Measurements from ENCODE around the gene IFTAP. TPM values are rescaled to one million over a fixed set of nuclear protein-coding genes. Genes with fewer than 3 reads are reported as not detected.
"Not testable (repeated sequence)": the region's sequence is repeated elsewhere in the genome, so short reads cannot be mapped to it uniquely, and the experiment has no call there.

The IFTAP gene
- total and polyA plus RNA-seq, 9 donors = 16.4 to 42.0 (median 25.5) TPM

DNA sequence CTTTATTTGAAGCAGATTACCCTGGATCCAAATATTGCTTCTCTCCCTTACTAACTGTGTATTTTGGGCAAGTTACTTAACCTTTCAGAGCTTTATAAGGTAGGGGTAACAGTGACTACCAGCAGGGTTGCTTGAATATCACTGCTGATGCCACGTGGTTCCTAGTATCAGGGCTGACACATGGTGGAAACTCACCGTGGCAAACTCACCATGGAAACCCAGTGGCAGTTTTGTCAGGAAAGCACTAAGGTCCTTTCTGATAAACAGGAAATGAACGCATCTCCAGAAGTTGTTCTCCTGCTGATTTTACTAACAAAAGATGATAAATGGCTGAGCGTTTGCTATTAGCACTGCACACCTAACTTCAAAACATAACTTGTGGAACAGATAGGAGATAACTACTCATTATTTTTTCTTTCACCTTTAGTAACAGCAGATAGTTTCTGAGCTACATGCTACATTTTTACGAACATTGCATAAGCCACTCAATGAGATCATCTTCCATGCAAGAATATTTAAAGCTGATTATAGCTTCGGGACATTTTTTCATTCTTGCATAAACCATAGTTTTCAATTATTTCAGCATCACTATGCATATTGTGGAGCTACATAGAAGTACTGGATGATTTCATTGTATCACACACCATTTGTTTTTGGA lies 63.4 kb downstream of the IFTAP start:
- H3K9me3 ChIP-seq = no peaks in the 10 kb centered on the region
- 78 to 83% (median 78%) methylated on average over 6 of the region's 6 CpGs for WGBS, 3 donors
- no peak overlapping the region for H3K4me3 ChIP-seq
- H3K27me3 ChIP-seq = no peaks in the 10 kb centered on the region
- no peak overlapping the region for H3K27ac ChIP-seq
- no peaks in the 10 kb centered on the region for H3K4me1 ChIP-seq (ENCODE audit: insufficient read depth)
- intact Hi-C loops (cut with DNase I) = no loop called here
- DNase-seq = no peak
- no peaks in the 10 kb centered on the region for H3K36me3 ChIP-seq
- TF ChIP-seq EP300 (IDR thresholded peaks at IDR 0.05) (no peak), POLR2A (IDR thresholded peaks at IDR 0.05) (no peak)
- TF ChIP-seq, protein P1, sequence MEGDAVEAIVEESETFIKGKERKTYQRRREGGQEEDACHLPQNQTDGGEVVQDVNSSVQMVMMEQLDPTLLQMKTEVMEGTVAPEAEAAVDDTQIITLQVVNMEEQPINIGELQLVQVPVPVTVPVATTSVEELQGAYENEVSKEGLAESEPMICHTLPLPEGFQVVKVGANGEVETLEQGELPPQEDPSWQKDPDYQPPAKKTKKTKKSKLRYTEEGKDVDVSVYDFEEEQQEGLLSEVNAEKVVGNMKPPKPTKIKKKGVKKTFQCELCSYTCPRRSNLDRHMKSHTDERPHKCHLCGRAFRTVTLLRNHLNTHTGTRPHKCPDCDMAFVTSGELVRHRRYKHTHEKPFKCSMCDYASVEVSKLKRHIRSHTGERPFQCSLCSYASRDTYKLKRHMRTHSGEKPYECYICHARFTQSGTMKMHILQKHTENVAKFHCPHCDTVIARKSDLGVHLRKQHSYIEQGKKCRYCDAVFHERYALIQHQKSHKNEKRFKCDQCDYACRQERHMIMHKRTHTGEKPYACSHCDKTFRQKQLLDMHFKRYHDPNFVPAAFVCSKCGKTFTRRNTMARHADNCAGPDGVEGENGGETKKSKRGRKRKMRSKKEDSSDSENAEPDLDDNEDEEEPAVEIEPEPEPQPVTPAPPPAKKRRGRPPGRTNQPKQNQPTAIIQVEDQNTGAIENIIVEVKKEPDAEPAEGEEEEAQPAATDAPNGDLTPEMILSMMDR (IDR thresholded peaks at IDR 0.05) = no peak

DNA sequence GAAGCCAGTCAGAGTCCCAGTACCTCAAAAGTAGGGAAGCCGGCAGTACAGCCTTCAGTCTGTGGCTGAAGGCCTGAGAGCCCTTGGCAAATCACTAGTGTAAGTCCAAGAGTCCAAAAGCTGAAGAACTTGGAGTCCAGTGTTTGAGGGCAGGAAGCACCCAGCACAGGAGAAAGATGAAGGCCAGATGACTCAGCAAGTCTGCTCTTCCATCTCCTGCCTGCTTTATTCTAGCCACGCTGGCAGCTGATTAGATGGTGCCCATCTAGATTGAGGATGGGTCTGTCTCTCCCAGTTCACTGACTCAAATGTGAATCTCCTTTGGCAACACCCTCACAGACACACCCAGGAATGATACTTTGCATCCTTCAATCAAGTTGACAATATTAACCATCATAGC lies 67.1 kb downstream of the IFTAP start:
- not testable (repeated sequence) for H3K27me3 ChIP-seq; H3K36me3 ChIP-seq; H3K4me1 ChIP-seq (ENCODE audit: insufficient read depth); H3K4me3 ChIP-seq; H3K27ac ChIP-seq; H3K9me3 ChIP-seq; DNase-seq
- intact Hi-C loops (cut with DNase I) = loop anchor here in 2 of 4 donors (10.0 kb wide), 1 partner anchor 97 kb away; the partner anchor contains the start of gene RAG1 (in 2 of the 2)
- WGBS, 3 donors = 87 to 96% (median 94%) methylated on average over 2 of the region's 2 CpGs

DNA sequence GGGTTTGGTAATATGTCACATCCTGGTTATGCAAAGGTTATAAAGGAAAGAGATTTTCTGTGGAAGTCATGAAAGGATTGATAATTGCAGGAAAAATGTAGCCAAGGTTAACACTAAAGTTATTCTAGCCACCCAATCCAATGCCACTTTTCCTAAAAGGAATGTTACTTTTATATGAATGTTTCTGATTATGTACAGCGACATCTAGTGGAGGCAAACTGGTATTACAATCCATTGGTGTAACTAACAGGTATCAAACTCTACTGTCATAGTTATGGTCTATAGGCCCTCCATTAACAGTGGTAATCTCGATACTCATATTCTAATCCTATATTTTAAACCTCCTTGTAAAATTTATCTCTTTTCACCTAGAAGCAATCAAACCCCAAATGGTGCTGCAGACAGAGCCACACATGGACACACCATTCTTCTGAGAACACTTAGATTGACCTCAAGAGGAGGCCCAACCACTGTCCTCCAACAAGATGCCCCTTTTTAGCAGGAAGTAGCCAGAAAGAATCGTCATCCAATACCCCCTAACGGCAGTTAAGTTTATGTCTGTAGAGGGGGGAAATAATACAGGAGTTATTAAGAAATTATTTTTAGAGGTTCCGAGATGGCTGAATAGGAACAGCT lies 78.6 kb downstream of the IFTAP start:
- Histone ChIP-seq H3K4me1 (ENCODE audit: insufficient read depth) (no peaks in the 10 kb centered on the region), H3K4me3 (no peak overlapping the region), H3K27ac (no peak overlapping the region), H3K9me3 (no peaks in the 10 kb centered on the region), H3K27me3 (no peaks in the 10 kb centered on the region), H3K36me3 (no peaks in the 10 kb centered on the region)
- no peak for TF ChIP-seq POLR2A (IDR thresholded peaks at IDR 0.05)
- TF ChIP-seq EP300 (IDR thresholded peaks at IDR 0.05) = no peak
- TF ChIP-seq, protein P1 (IDR thresholded peaks at IDR 0.05) = peak; percentile 22 to 44 (median 30)
- no peak for DNase-seq
- WGBS, 3 donors = 68 to 73% (median 69%) methylated on average over 5 of the region's 5 CpGs
- intact Hi-C loops (cut with DNase I) = loop anchor here in 1 of 4 donors (5.0 kb wide), 1 partner anchor 111 kb away; no protein-coding TSS in a partner anchor

DNA sequence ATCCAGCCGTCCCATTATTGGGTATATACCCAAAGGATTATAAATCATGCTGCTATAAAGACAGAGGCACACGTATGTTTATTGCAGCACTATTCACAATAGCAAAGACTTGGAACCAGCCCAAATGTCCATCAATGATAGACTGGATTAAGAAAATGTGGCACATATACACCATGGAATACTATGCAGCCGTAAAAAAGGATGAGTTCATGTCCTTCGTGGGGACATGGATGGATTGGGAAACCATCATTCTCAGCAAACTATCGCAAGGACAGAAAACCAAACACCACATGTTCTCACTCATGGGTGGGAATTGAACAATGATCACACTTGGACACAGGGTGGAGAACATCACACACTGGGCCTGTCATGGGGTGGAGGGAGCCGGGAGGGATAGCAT lies 85.2 kb downstream of the IFTAP start:
- DNase-seq; H3K4me3 ChIP-seq; intact Hi-C loops (cut with DNase I); H3K27ac ChIP-seq; H3K36me3 ChIP-seq; H3K4me1 ChIP-seq (ENCODE audit: insufficient read depth); H3K9me3 ChIP-seq; H3K27me3 ChIP-seq: not testable (repeated sequence)
- 89 to 94% (median 90%) methylated on average over 6 of the region's 6 CpGs for WGBS, 3 donors

DNA sequence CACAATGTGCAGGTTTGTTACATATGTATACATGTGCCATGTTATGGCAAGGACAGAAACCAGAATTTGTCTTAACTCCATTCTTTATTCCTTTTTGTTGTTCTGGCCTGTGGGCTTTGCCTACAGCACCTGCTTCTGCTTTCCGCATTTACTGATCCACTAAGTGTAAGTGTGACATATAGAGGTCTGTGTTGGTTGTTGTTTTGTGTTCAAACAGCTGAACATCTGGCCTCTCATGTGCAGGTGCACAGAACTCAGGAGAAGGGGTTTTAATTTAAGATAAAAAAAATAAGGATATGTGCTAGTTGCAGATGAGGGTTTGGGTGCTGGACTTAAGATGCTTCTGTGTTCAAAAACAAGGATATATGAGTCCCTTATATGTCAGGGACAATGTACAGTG lies 89.5 kb downstream of the IFTAP start:
- no peaks in the 10 kb centered on the region for H3K27me3 ChIP-seq
- H3K9me3 ChIP-seq = no peaks in the 10 kb centered on the region
- no peak overlapping the region for H3K4me3 ChIP-seq
- intact Hi-C loops (cut with DNase I) = no loop called here
- WGBS, 3 donors = 90 to 93% (median 92%) methylated on average over 1 of the region's 1 CpG
- H3K4me1 ChIP-seq (ENCODE audit: insufficient read depth) = no peaks in the 10 kb centered on the region
- H3K27ac ChIP-seq = no peak overlapping the region
- DNase-seq = no peak
- TF ChIP-seq, protein P1 (IDR thresholded peaks at IDR 0.05) = no peak
- TF ChIP-seq EP300 (IDR thresholded peaks at IDR 0.05) (no peak), POLR2A (IDR thresholded peaks at IDR 0.05) (no peak)
- no peaks in the 10 kb centered on the region for H3K36me3 ChIP-seq

Measured in ovary (tissue), 9 donors.